CD8-positive, alpha-beta memory T cell (primary cell): ENCODE measurements around the gene CCDC91. TPM values are rescaled to one million over a fixed set of nuclear protein-coding genes. Genes with fewer than 3 reads are reported as not detected.

Experiments used
- CTCF ChIA-PET: fragments of 350-600 bp; sonication (Branson Sonifier 250); formaldehyde crosslinking; loops from one replicate; lab custom pipeline; 2021; ENCODE audit warnings: antibody characterized with exemption; lab: Charles Lee
- POLR2A ChIA-PET: fragments of 350-600 bp; sonication (Branson Sonifier 250); formaldehyde crosslinking; loops from one replicate; lab custom pipeline; 2021; ENCODE audit warnings: antibody characterized with exemption; lab: Charles Lee
- DNase-seq, 5 donors: peaks; one replicate each; pipeline versions ENCODE4 v3.0.0 to v3.0.0-alpha.2; 2020 to 2022; ENCODE audit warnings: mixed read lengths in 1 of 5
- H3K27ac ChIP-seq: one replicate; pipeline ENCODE4 v1.7.0; 2013; ENCODE audit warnings: low read depth, mild to moderate bottlenecking, low read length, moderate library complexity
- H3K27me3 ChIP-seq: 2 replicates; pipeline ENCODE4 v1.7.0; 2013; ENCODE audit warnings: low read length, mild to moderate bottlenecking; ENCODE audit not compliant: insufficient read depth, poor library complexity, severe bottlenecking
- H3K36me3 ChIP-seq: 2 replicates; pipeline ENCODE4 v1.7.0; 2013; ENCODE audit warnings: mild to moderate bottlenecking, low read length, moderate library complexity; ENCODE audit not compliant: insufficient read depth
- H3K4me1 ChIP-seq: 2 replicates; pipeline ENCODE4 v1.7.0; 2013; ENCODE audit warnings: mild to moderate bottlenecking, low read length, moderate library complexity; ENCODE audit not compliant: insufficient read depth
- H3K4me3 ChIP-seq: 2 replicates; pipeline ENCODE4 v1.7.0; 2013; ENCODE audit warnings: mild to moderate bottlenecking, low read length
- H3K9me3 ChIP-seq: 2 replicates; pipeline ENCODE4 v1.7.0; 2013; ENCODE audit warnings: mild to moderate bottlenecking, low read length
- H3K27ac Mint-ChIP-seq, 8 donors: one replicate each; pipeline ENCODE4 v1.8.0; 2020 to 2021; ENCODE audit warnings: mixed read lengths in 8 of 8, mild to moderate bottlenecking in 6 of 8, inconsistent platforms in 3 of 8, moderate library complexity in 3 of 8
- H3K27me3 Mint-ChIP-seq, 2 donors: one replicate each; pipeline ENCODE4 v1.8.0; 2020 to 2021; ENCODE audit warnings: mixed read lengths in 2 of 2, mild to moderate bottlenecking in 1 of 2, moderate library complexity in 1 of 2
- H3K36me3 Mint-ChIP-seq, 3 donors: one replicate each; pipeline ENCODE4 v1.8.0; 2020 to 2021; ENCODE audit warnings: mixed read lengths in 3 of 3, inconsistent platforms in 1 of 3, mild to moderate bottlenecking in 1 of 3
- H3K4me1 Mint-ChIP-seq, 3 donors: one replicate each; pipeline ENCODE4 v1.8.0; 2020 to 2021; ENCODE audit warnings: mixed read lengths in 3 of 3, inconsistent platforms in 1 of 3, mild to moderate bottlenecking in 1 of 3
- H3K4me3 Mint-ChIP-seq, 7 donors: one replicate each; pipeline ENCODE4 v1.8.0; 2020 to 2021; ENCODE audit warnings: mixed read lengths in 7 of 7, mild to moderate bottlenecking in 6 of 7, moderate library complexity in 4 of 7, inconsistent platforms in 2 of 7
- H3K9me3 Mint-ChIP-seq, 5 donors: one replicate each; pipeline ENCODE4 v1.8.0; 2020 to 2022; ENCODE audit warnings: mixed read lengths in 5 of 5, mild to moderate bottlenecking in 3 of 5, moderate library complexity in 2 of 5, inconsistent platforms in 1 of 5
- polyA plus RNA-seq: library from polyadenylated mRNA; unstranded; fragments of 300-500 nt; fragmentation: Illumina TruSeq; gene quantifications from one replicate; pipeline ENCODE4 v1.2.3, GENCODE V29; 2021
- total RNA-seq, 2 experiments: library from RNA; stranded (reverse); gene quantifications; one replicate each; pipeline ENCODE4 v1.2.3, GENCODE V29; 2021

Gene CCDC91
- total and polyA plus RNA-seq, 3 experiments from 2014 or later: 20.3 to 64.1 (median 23.2) TPM

- Histone ChIP-seq H3K4me3 (no peak overlapping the region), H3K27me3 (no peaks in the 10 kb centered on the region), H3K36me3 (no peaks in the 10 kb centered on the region), H3K4me1 (no peaks in the 10 kb centered on the region), H3K27ac (no peak overlapping the region), H3K9me3 (no peaks in the 10 kb centered on the region)
- H3K27ac Mint-ChIP-seq: no peak overlapping the region
- no peak overlapping the region for H3K4me3 Mint-ChIP-seq
- peaks cover 28 to 52% (median 37%) of the 10 kb centered on the region in 3 donors for H3K4me1 Mint-ChIP-seq
- no peak for DNase-seq
- CTCF ChIA-PET: no interaction called here
- POLR2A ChIA-PET: no interaction called here
- H3K9me3 Mint-ChIP-seq: peaks cover 0 to 4% (median 2%) of the 10 kb centered on the region in 5 donors
- peaks cover 17 to 40% (median 29%) of the 10 kb centered on the region in 3 donors for H3K36me3 Mint-ChIP-seq
- H3K27me3 Mint-ChIP-seq: no peaks in the 10 kb centered on the region
Observed at GRCh38 chr12:28209782-28210181, 19.5 kb downstream of the CCDC91 start.

- no peaks in the 10 kb centered on the region for H3K27me3 Mint-ChIP-seq
- H3K4me3 Mint-ChIP-seq: no peak overlapping the region
- peaks cover 0 to 4% (median 2%) of the 10 kb centered on the region in 5 donors for H3K9me3 Mint-ChIP-seq
- ChIA-PET POLR2A (no interaction called here), CTCF (no interaction called here)
- no peaks in the 10 kb centered on the region for H3K9me3 ChIP-seq
- H3K4me1 ChIP-seq: peaks cover 5% of the 10 kb centered on the region
- H3K27ac ChIP-seq: no peak overlapping the region
- peaks cover 15 to 39% (median 29%) of the 10 kb centered on the region in 3 donors for H3K36me3 Mint-ChIP-seq
- no peak for DNase-seq
- H3K27me3 ChIP-seq: no peaks in the 10 kb centered on the region
- H3K27ac Mint-ChIP-seq: no peak overlapping the region
- H3K36me3 ChIP-seq: no peaks in the 10 kb centered on the region
- H3K4me3 ChIP-seq: no peak overlapping the region
- peaks cover 22 to 45% (median 32%) of the 10 kb centered on the region in 3 donors for H3K4me1 Mint-ChIP-seq
Observed at GRCh38 chr12:28212182-28212581, 21.9 kb downstream of the CCDC91 start.

- no peak overlapping the region for H3K27ac ChIP-seq
- Mint-ChIP-seq H3K4me3 (no peak overlapping the region), H3K9me3 (peaks cover 0 to 8% (median 5%) of the 10 kb centered on the region in 5 donors), H3K4me1 (peaks cover 30 to 49% (median 37%) of the 10 kb centered on the region in 3 donors), H3K27me3 (no peaks in the 10 kb centered on the region), H3K36me3 (peaks cover 13 to 33% (median 31%) of the 10 kb centered on the region in 3 donors), H3K27ac (no peak overlapping the region)
- no peaks in the 10 kb centered on the region for H3K9me3 ChIP-seq
- peaks cover 13% of the 10 kb centered on the region for H3K4me1 ChIP-seq
- CTCF ChIA-PET: no interaction called here
- H3K36me3 ChIP-seq: no peaks in the 10 kb centered on the region
- no peaks in the 10 kb centered on the region for H3K27me3 ChIP-seq
- no peak for DNase-seq
- no peak overlapping the region for H3K4me3 ChIP-seq
- POLR2A ChIA-PET: no interaction called here
Observed at GRCh38 chr12:28215021-28215420, 24.8 kb downstream of the CCDC91 start.

- peaks cover 34 to 52% (median 42%) of the 10 kb centered on the region in 3 donors for H3K4me1 Mint-ChIP-seq
- no peak overlapping the region for H3K27ac Mint-ChIP-seq
Observed at GRCh38 chr12:28216016-28216415, 25.8 kb downstream of the CCDC91 start.

GRCh38 chr12:28217805-28218204 lies 27.5 kb downstream of the CCDC91 start:
- no peaks in the 10 kb centered on the region for H3K27me3 ChIP-seq
- DNase-seq: no peak
- H3K36me3 Mint-ChIP-seq: peaks cover 6 to 13% (median 10%) of the 10 kb centered on the region in 3 donors
- no peak overlapping the region for H3K27ac ChIP-seq
- H3K36me3 ChIP-seq: no peaks in the 10 kb centered on the region
- no peaks in the 10 kb centered on the region for H3K27me3 Mint-ChIP-seq
- peaks cover 35% of the 10 kb centered on the region for H3K4me1 ChIP-seq
- no peaks in the 10 kb centered on the region for H3K9me3 ChIP-seq
- no peak overlapping the region for H3K4me3 ChIP-seq
- peaks cover 0 to 8% (median 5%) of the 10 kb centered on the region in 5 donors for H3K9me3 Mint-ChIP-seq
- peak overlapping the region in 2 of 8 donors; percentile 0 to 39 for H3K27ac Mint-ChIP-seq
- ChIA-PET CTCF (no interaction called here), POLR2A (no interaction called here)
- peaks cover 52 to 62% (median 60%) of the 10 kb centered on the region in 3 donors for H3K4me1 Mint-ChIP-seq
- peak overlapping the region in 1 of 7 donors; percentile 0 for H3K4me3 Mint-ChIP-seq

More at GRCh38 chr12:28216016-28216415, 25.8 kb downstream of the CCDC91 start:
- Histone ChIP-seq H3K27ac (no peak overlapping the region), H3K27me3 (no peaks in the 10 kb centered on the region), H3K4me3 (no peak overlapping the region), H3K36me3 (no peaks in the 10 kb centered on the region), H3K4me1 (peaks cover 17% of the 10 kb centered on the region), H3K9me3 (no peaks in the 10 kb centered on the region)
- Mint-ChIP-seq H3K36me3 (peaks cover 8 to 28% (median 23%) of the 10 kb centered on the region in 3 donors), H3K27me3 (no peaks in the 10 kb centered on the region), H3K4me3 (no peak overlapping the region), H3K9me3 (peaks cover 0 to 8% (median 5%) of the 10 kb centered on the region in 5 donors)
- no peak for DNase-seq
- ChIA-PET POLR2A (no interaction called here), CTCF (no interaction called here)

GRCh38 chr12:28218875-28219274 lies 28.6 kb downstream of the CCDC91 start:
- Histone ChIP-seq H3K4me3 (no peak overlapping the region), H3K27ac (no peak overlapping the region), H3K4me1 (peaks cover 45% of the 10 kb centered on the region), H3K27me3 (no peaks in the 10 kb centered on the region), H3K9me3 (no peaks in the 10 kb centered on the region), H3K36me3 (no peaks in the 10 kb centered on the region)
- Mint-ChIP-seq H3K27me3 (no peaks in the 10 kb centered on the region), H3K4me1 (peaks cover 59 to 64% (median 63%) of the 10 kb centered on the region in 3 donors), H3K36me3 (peaks cover 5 to 10% (median 5%) of the 10 kb centered on the region in 3 donors), H3K9me3 (peaks cover 0 to 8% (median 5%) of the 10 kb centered on the region in 5 donors), H3K4me3 (no peak overlapping the region), H3K27ac (no peak overlapping the region)
- CTCF ChIA-PET: no interaction called here
- DNase-seq: no peak
- POLR2A ChIA-PET: interaction anchor here (0.6 kb wide), 1 partner anchor 10 kb away, joined by 4 read pairs; no protein-coding TSS in a partner anchor

GRCh38 chr12:28219827-28220226 lies 29.6 kb downstream of the CCDC91 start:
- Mint-ChIP-seq H3K4me3 (no peak overlapping the region), H3K4me1 (peaks cover 56 to 68% (median 64%) of the 10 kb centered on the region in 3 donors), H3K9me3 (peaks cover 0 to 8% (median 5%) of the 10 kb centered on the region in 5 donors), H3K36me3 (peaks cover 2 to 10% (median 2%) of the 10 kb centered on the region in 3 donors), H3K27me3 (no peaks in the 10 kb centered on the region), H3K27ac (no peak overlapping the region)
- no peak overlapping the region for H3K27ac ChIP-seq
- POLR2A ChIA-PET: no interaction called here
- no peak for DNase-seq
- no peaks in the 10 kb centered on the region for H3K27me3 ChIP-seq
- H3K4me1 ChIP-seq: peaks cover 48% of the 10 kb centered on the region
- no peaks in the 10 kb centered on the region for H3K36me3 ChIP-seq
- no peaks in the 10 kb centered on the region for H3K9me3 ChIP-seq
- CTCF ChIA-PET: no interaction called here
- no peak overlapping the region for H3K4me3 ChIP-seq

- CTCF ChIA-PET: no interaction called here
Observed at GRCh38 chr12:28222081-28222700, 31.9 kb downstream of the CCDC91 start.

More at GRCh38 chr12:28222081-28222700, 31.9 kb downstream of the CCDC91 start:
- H3K9me3 Mint-ChIP-seq: peaks cover 0 to 8% (median 5%) of the 10 kb centered on the region in 5 donors
- Histone ChIP-seq H3K36me3 (no peaks in the 10 kb centered on the region), H3K9me3 (no peaks in the 10 kb centered on the region), H3K4me1 (peaks cover 43% of the 10 kb centered on the region), H3K27ac (no peak overlapping the region), H3K27me3 (no peaks in the 10 kb centered on the region), H3K4me3 (no peak overlapping the region)
- peaks cover 56 to 67% (median 63%) of the 10 kb centered on the region in 3 donors for H3K4me1 Mint-ChIP-seq
- POLR2A ChIA-PET: interaction anchor here (1.0 kb wide), 1 partner anchor 32 kb away, joined by 4 read pairs; the partner anchor contains the start of gene CCDC91
- peak overlapping the region in 4 of 8 donors; percentile 9 to 70 (median 40) for H3K27ac Mint-ChIP-seq
- H3K27me3 Mint-ChIP-seq: no peaks in the 10 kb centered on the region
- H3K36me3 Mint-ChIP-seq: peaks cover 12 to 22% (median 13%) of the 10 kb centered on the region in 3 donors
- H3K4me3 Mint-ChIP-seq: peak overlapping the region in 6 of 7 donors; percentile 13 to 80 (median 62)
- peak; percentile 6 to 61 (median 43) for DNase-seq
